ENCODE results near the gene CDK9. TPM values are rescaled to one million over a fixed set of nuclear protein-coding genes. Genes with fewer than 3 reads are reported as not detected.

CDK9 gene
- polyA plus RNA-seq (ENCODE audit: insufficient read length in 10 of 10), result 10 to 100 TPM; 36.7 to 46.5 (median 41.3) TPM
- long read RNA-seq, donor 1, transcript CDK9-201 (7 exons, 2,463 nt), result major isoform, 10 of 11 reads
- long read RNA-seq, donor 1, partial matches to known transcripts, result 0 of 11 reads
- long read RNA-seq, donor 1, other reads (novel, unspliced or antisense), result 0 of 11 reads
- long read RNA-seq, donor 2, transcript CDK9-201 (7 exons, 2,463 nt), result major isoform, 8 of 9 reads
- long read RNA-seq, donor 2, partial matches to known transcripts, result 0 of 9 reads
- long read RNA-seq, donor 2, other reads (novel, unspliced or antisense), result 0 of 9 reads
- long read RNA-seq, donor 3, result 0 reads
- long read RNA-seq, donor 4, transcript CDK9-201 (7 exons, 2,463 nt), result major isoform, 5 of 10 reads
- long read RNA-seq, donor 4, partial matches to known transcripts, result 5 of 10 reads
- long read RNA-seq, donor 4, other reads (novel, unspliced or antisense), result 0 of 10 reads
- long read RNA-seq, donor 5, transcript CDK9-201 (7 exons, 2,463 nt), result major isoform, 7 of 19 reads
- long read RNA-seq, donor 5, partial matches to known transcripts, result 9 of 19 reads
- long read RNA-seq, donor 5, other reads (novel, unspliced or antisense), result 0 of 19 reads
- long read RNA-seq, donor 6, transcript CDK9-201 (7 exons, 2,463 nt), result major isoform, 8 of 15 reads
- long read RNA-seq, donor 6, partial matches to known transcripts, result 5 of 15 reads
- long read RNA-seq, donor 6, other reads (novel, unspliced or antisense), result 0 of 15 reads
- long read RNA-seq, donor 7, transcript CDK9-201 (7 exons, 2,463 nt), result major isoform, 12 of 13 reads
- long read RNA-seq, donor 7, partial matches to known transcripts, result 0 of 13 reads
- long read RNA-seq, donor 7, other reads (novel, unspliced or antisense), result 0 of 13 reads
- long read RNA-seq, donor 8, transcript CDK9-201 (7 exons, 2,463 nt), result major isoform, 7 of 8 reads
- long read RNA-seq, donor 8, partial matches to known transcripts, result 0 of 8 reads
- long read RNA-seq, donor 8, other reads (novel, unspliced or antisense), result 0 of 8 reads
- long read RNA-seq, donor 9, transcript CDK9-201 (7 exons, 2,463 nt), result major isoform, 6 of 8 reads
- long read RNA-seq, donor 9, partial matches to known transcripts, result 0 of 8 reads
- long read RNA-seq, donor 9, other reads (novel, unspliced or antisense), result 0 of 8 reads

GRCh38 chr9:127785933-127786772 lies at the start of gene CDK9:
Gene CDK9, plus strand, starts transcription at chr9:127786034. Its CDS starts 115 bp downstream, at chr9:127786149.
- peak; percentile 90 to 94 (median 92) for DNase-seq

GRCh38 chr9:127738666-127739065 lies 47.2 kb upstream of the CDK9 start:
- no peak for DNase-seq

GRCh38 chr9:127739614-127740330 lies 46.1 kb upstream of the CDK9 start:
- DNase-seq, result no peak

- DNase-seq, result peak in 1 of 3 donors; percentile 72
These were observed 43.9 kb upstream of the CDK9 start for GRCh38 chr9:127741831-127742434.

- DNase-seq, result peak in 1 of 3 donors; percentile 73
These were observed 43.3 kb upstream of the CDK9 start for GRCh38 chr9:127742435-127743088.

- DNase-seq, result no peak
These were observed 41.3 kb upstream of the CDK9 start for GRCh38 chr9:127744398-127745110.

- no peak for DNase-seq
These were observed 38.8 kb upstream of the CDK9 start for GRCh38 chr9:127746959-127747569.

GRCh38 chr9:127749090-127749787 lies 36.6 kb upstream of the CDK9 start:
- DNase-seq, result no peak

- DNase-seq, result peak in 1 of 3 donors; percentile 67
These were observed 34.4 kb upstream of the CDK9 start for GRCh38 chr9:127751269-127752054.

- no peak for DNase-seq
These were observed 32.7 kb upstream of the CDK9 start for GRCh38 chr9:127753148-127753547.

- no peak for DNase-seq
These were observed 32.2 kb upstream of the CDK9 start for GRCh38 chr9:127753622-127754021.

GRCh38 chr9:127754099-127755060 lies 31.5 kb upstream of the CDK9 start:
- peak in 1 of 3 donors; percentile 58 for DNase-seq

GRCh38 chr9:127755061-127756060 lies 30.5 kb upstream of the CDK9 start:
- DNase-seq, result peak in 1 of 3 donors; percentile 34

- no peak for DNase-seq
These were observed 29.6 kb upstream of the CDK9 start for GRCh38 chr9:127756233-127756632.
